ENCODE measurements around the gene VENTX. TPM values are rescaled to one million over a fixed set of nuclear protein-coding genes. Genes with fewer than 3 reads are reported as not detected.

Gene VENTX
- total and polyA plus RNA-seq, 2 experiments from 2014 or later, result not detected

- H4K20me1 ChIP-seq (ENCODE audit: insufficient read depth), result no peaks in the 10 kb centered on the region
- in situ Hi-C loops (cut with MboI), result no loop called here
- H2AFZ ChIP-seq, result no peak overlapping the region
- H3K4me2 ChIP-seq (ENCODE audit: unreplicated experiment), result no peak overlapping the region
- H3K4me3 ChIP-seq, result no peak overlapping the region
- WGBS, 2 experiments (ENCODE audit: low coverage in 1 of 2, low lambda C conversion rate in 2 of 2, missing lambda C conversion rate in 2 of 2), result 55 to 57% methylated on average over 20 to 24 of the region's 24 CpGs
- H3K9me2 ChIP-seq (ENCODE audit: insufficient read depth), result no peaks in the 10 kb centered on the region
- H3K9ac ChIP-seq, result no peak overlapping the region
- no peaks in the 10 kb centered on the region for H3K79me2 ChIP-seq (ENCODE audit: insufficient read depth)
- no peaks in the 10 kb centered on the region for H3K4me1 ChIP-seq (ENCODE audit: insufficient read depth)
- H3K36me3 ChIP-seq (ENCODE audit: low read depth), result no peaks in the 10 kb centered on the region
- no peak overlapping the region for H3K27ac ChIP-seq
- H3F3A ChIP-seq (ENCODE audit: insufficient read depth), result no peaks in the 10 kb centered on the region
- H3K27me3 ChIP-seq (replicated peaks; ENCODE audit: insufficient read depth), result peaks cover 10% of the 10 kb centered on the region
- TF ChIP-seq EZH2phosphoT487 (IDR thresholded peaks at IDR 0.05; ENCODE audit: insufficient read depth, low read depth) (no peak), EZH2 (IDR thresholded peaks at IDR 0.05; ENCODE audit: insufficient read depth, poor library complexity, severe bottlenecking) (no peak)
- no peaks in the 10 kb centered on the region for H3K9me3 ChIP-seq (ENCODE audit: low read depth)
- DNase-seq, result peak; percentile 6
These were observed 41.3 kb upstream of the VENTX start for GRCh38 chr10:133196221-133196915.

GRCh38 chr10:133196936-133197758, 40.5 kb upstream of the VENTX start:
- H3K27me3 ChIP-seq (replicated peaks; ENCODE audit: insufficient read depth), result peaks cover 8% of the 10 kb centered on the region
- 70 to 81% methylated on average over 28 to 35 of the region's 40 CpGs for WGBS, 2 experiments (ENCODE audit: low coverage in 1 of 2, low lambda C conversion rate in 2 of 2, missing lambda C conversion rate in 2 of 2)
- H3K4me2 ChIP-seq (ENCODE audit: unreplicated experiment), result no peak overlapping the region
- no peaks in the 10 kb centered on the region for H3K36me3 ChIP-seq (ENCODE audit: low read depth)
- no peaks in the 10 kb centered on the region for H3K9me3 ChIP-seq (ENCODE audit: low read depth)
- no peak overlapping the region for H3K27ac ChIP-seq
- H4K20me1 ChIP-seq (ENCODE audit: insufficient read depth), result no peaks in the 10 kb centered on the region
- H3K4me3 ChIP-seq, result no peak overlapping the region
- H3K4me1 ChIP-seq (ENCODE audit: insufficient read depth), result no peaks in the 10 kb centered on the region
- H3K9me2 ChIP-seq (ENCODE audit: insufficient read depth), result no peaks in the 10 kb centered on the region
- H3K9ac ChIP-seq, result no peak overlapping the region
- in situ Hi-C loops (cut with MboI), result no loop called here
- H3F3A ChIP-seq (ENCODE audit: insufficient read depth), result no peaks in the 10 kb centered on the region
- no peak overlapping the region for H2AFZ ChIP-seq
- H3K79me2 ChIP-seq (ENCODE audit: insufficient read depth), result no peaks in the 10 kb centered on the region
- TF ChIP-seq EZH2 (IDR thresholded peaks at IDR 0.05; ENCODE audit: insufficient read depth, poor library complexity, severe bottlenecking) (no peak), EZH2phosphoT487 (IDR thresholded peaks at IDR 0.05; ENCODE audit: insufficient read depth, low read depth) (no peak)
- no peak for DNase-seq

GRCh38 chr10:133197786-133198185, 39.9 kb upstream of the VENTX start:
- H3K36me3 ChIP-seq (ENCODE audit: low read depth), result no peaks in the 10 kb centered on the region
- H3K27ac ChIP-seq, result no peak overlapping the region
- no peak for TF ChIP-seq EZH2phosphoT487 (IDR thresholded peaks at IDR 0.05; ENCODE audit: insufficient read depth, low read depth)
- no peak for TF ChIP-seq EZH2 (IDR thresholded peaks at IDR 0.05; ENCODE audit: insufficient read depth, poor library complexity, severe bottlenecking)
- no peaks in the 10 kb centered on the region for H3K79me2 ChIP-seq (ENCODE audit: insufficient read depth)
- no peaks in the 10 kb centered on the region for H3F3A ChIP-seq (ENCODE audit: insufficient read depth)
- H3K9me2 ChIP-seq (ENCODE audit: insufficient read depth), result no peaks in the 10 kb centered on the region
- no peaks in the 10 kb centered on the region for H4K20me1 ChIP-seq (ENCODE audit: insufficient read depth)
- H2AFZ ChIP-seq, result no peak overlapping the region
- H3K27me3 ChIP-seq (replicated peaks; ENCODE audit: insufficient read depth), result peaks cover 3% of the 10 kb centered on the region
- no peak for DNase-seq
- no peak overlapping the region for H3K4me3 ChIP-seq
- no peak overlapping the region for H3K4me2 ChIP-seq (ENCODE audit: unreplicated experiment)
- in situ Hi-C loops (cut with MboI), result no loop called here
- WGBS, 2 experiments (ENCODE audit: low coverage in 1 of 2, low lambda C conversion rate in 2 of 2, missing lambda C conversion rate in 2 of 2), result 70 to 88% methylated on average over 6 to 9 of the region's 9 CpGs
- no peaks in the 10 kb centered on the region for H3K9me3 ChIP-seq (ENCODE audit: low read depth)
- no peaks in the 10 kb centered on the region for H3K4me1 ChIP-seq (ENCODE audit: insufficient read depth)
- no peak overlapping the region for H3K9ac ChIP-seq

- in situ Hi-C loops (cut with MboI), result no loop called here
- no peaks in the 10 kb centered on the region for H3K79me2 ChIP-seq (ENCODE audit: insufficient read depth)
These were observed 39.4 kb upstream of the VENTX start for GRCh38 chr10:133198206-133198605.

More at GRCh38 chr10:133198206-133198605, 39.4 kb upstream of the VENTX start:
- no peaks in the 10 kb centered on the region for H3K4me1 ChIP-seq (ENCODE audit: insufficient read depth)
- no peak overlapping the region for H3K4me2 ChIP-seq (ENCODE audit: unreplicated experiment)
- no peak overlapping the region for H3K27ac ChIP-seq
- no peaks in the 10 kb centered on the region for H3K9me2 ChIP-seq (ENCODE audit: insufficient read depth)
- H3K36me3 ChIP-seq (ENCODE audit: low read depth), result no peaks in the 10 kb centered on the region
- no peaks in the 10 kb centered on the region for H4K20me1 ChIP-seq (ENCODE audit: insufficient read depth)
- no peaks in the 10 kb centered on the region for H3F3A ChIP-seq (ENCODE audit: insufficient read depth)
- no peak for DNase-seq
- 83 to 84% methylated on average over 21 to 26 of the region's 26 CpGs for WGBS, 2 experiments (ENCODE audit: low coverage in 1 of 2, low lambda C conversion rate in 2 of 2, missing lambda C conversion rate in 2 of 2)
- no peak overlapping the region for H3K9ac ChIP-seq
- H3K27me3 ChIP-seq (replicated peaks; ENCODE audit: insufficient read depth), result no peaks in the 10 kb centered on the region
- H3K4me3 ChIP-seq, result no peak overlapping the region
- no peak overlapping the region for H2AFZ ChIP-seq
- H3K9me3 ChIP-seq (ENCODE audit: low read depth), result no peaks in the 10 kb centered on the region
- no peak for TF ChIP-seq EZH2phosphoT487 (IDR thresholded peaks at IDR 0.05; ENCODE audit: insufficient read depth, low read depth)
- no peak for TF ChIP-seq EZH2 (IDR thresholded peaks at IDR 0.05; ENCODE audit: insufficient read depth, poor library complexity, severe bottlenecking)

Data from GM23248 (cell line).